B cell (primary cell): ENCODE results near the gene SLC29A3. TPM values are rescaled to one million over a fixed set of nuclear protein-coding genes. Genes with fewer than 3 reads are reported as not detected.

Source experiments
- ATAC-seq: fragments of 200-7000 bp; cut with Tn5 transposase; one replicate; pipeline ENCODE4 v1.10.0; 2021; ENCODE audit warnings: low read depth, mild to moderate bottlenecking, moderate number of reproducible peaks, moderate library complexity
- CTCF ChIA-PET: fragments of 350-600 bp; sonication (Branson Sonifier 250); formaldehyde crosslinking; loops from one replicate; lab custom pipeline; 2021; ENCODE audit warnings: antibody characterized with exemption, inconsistent platforms; lab: Charles Lee
- POLR2A ChIA-PET: fragments of 350-600 bp; sonication (Branson Sonifier 250); formaldehyde crosslinking; loops from one replicate; lab custom pipeline; 2021; ENCODE audit warnings: antibody characterized with exemption; lab: Charles Lee
- DNase-seq: peaks from one replicate; pipeline ENCODE4 v3.0.0; 2013
- H2AFZ ChIP-seq: 2 replicates; pipeline ENCODE4 v1.6.1; 2012; ENCODE audit warnings: mild to moderate bottlenecking, low read depth, low read length; ENCODE audit not compliant: insufficient read depth, poor library complexity, severe bottlenecking
- H3K27ac ChIP-seq, 2 donors: 1 replicate in 1 of 2; 2 replicates in 1 of 2; pipeline ENCODE4 v1.5.1; 2012 to 2013; ENCODE audit warnings: low read length in 2 of 2, mild to moderate bottlenecking in 2 of 2, moderate library complexity in 1 of 2
- H3K27me3 ChIP-seq, 4 experiments: fragments of 200-600 bp in 1 of 4; sonication (generic) in 1 of 4; replicated peaks in 1 of 4; 1 replicate in 2 of 4; 2 replicates in 2 of 4; pipeline versions ENCODE4 v1.6.1 to v1.7.0; 2013 to 2016; ENCODE audit warnings: low read length in 3 of 4, mild to moderate bottlenecking in 2 of 4, mixed read lengths in 1 of 4, moderate library complexity in 1 of 4; ENCODE audit not compliant: insufficient read depth in 4 of 4, control insufficient read depth in 3 of 4; ENCODE audit errors: control extremely low read depth in 1 of 4
- H3K36me3 ChIP-seq, 2 experiments: replicated peaks in 1 of 2; 1 replicate in 1 of 2; 2 replicates in 1 of 2; pipeline versions ENCODE4 v1.6.1 to v1.7.1; 2013; ENCODE audit warnings: low read length in 1 of 2; ENCODE audit not compliant: insufficient read depth in 2 of 2, control insufficient read depth in 1 of 2; ENCODE audit errors: control extremely low read depth in 1 of 2, extremely low read depth in 1 of 2
- H3K4me1 ChIP-seq, 2 donors: fragments of 200-600 bp in 1 of 2; sonication (generic) in 1 of 2; 1 replicate in 1 of 2; 2 replicates in 1 of 2; pipeline versions ENCODE4 v1.5.1 to v1.6.1; 2013 to 2017; ENCODE audit warnings: low read length in 2 of 2; ENCODE audit not compliant: control insufficient read depth in 2 of 2, insufficient read depth in 2 of 2
- H3K4me2 ChIP-seq: replicated peaks from 2 replicates; pipeline ENCODE3; 2012; ENCODE audit warnings: mild to moderate bottlenecking, low read depth, low read length; ENCODE audit not compliant: poor library complexity, severe bottlenecking
- H3K4me3 ChIP-seq, 5 experiments: fragments of 200-600 bp in 1 of 5; sonication (generic) in 1 of 5; 1 replicate in 3 of 5; 2 replicates in 2 of 5; pipeline versions ENCODE4 v1.5.1 to v1.7.0; 2011 to 2016; ENCODE audit warnings: low read length in 4 of 5, mild to moderate bottlenecking in 4 of 5, low read depth in 2 of 5, control low read depth in 1 of 5, moderate library complexity in 1 of 5; ENCODE audit not compliant: insufficient read depth in 1 of 5; ENCODE audit errors: control extremely low read depth in 1 of 5, extremely low read depth in 1 of 5
- H3K79me2 ChIP-seq: fragments of 200-600 bp; sonication (generic); one replicate; pipeline ENCODE4 v1.6.0; 2016; ENCODE audit warnings: low read length; ENCODE audit not compliant: control insufficient read depth, insufficient read depth
- H3K9ac ChIP-seq: fragments of 200-600 bp; sonication (generic); 2 replicates; pipeline ENCODE4 v1.6.1; 2017; ENCODE audit warnings: mild to moderate bottlenecking, low read length, moderate library complexity
- H3K9me3 ChIP-seq, 3 donors: one replicate each; pipeline versions ENCODE4 v1.6.1 to v1.7.1; 2013; ENCODE audit warnings: low read length in 2 of 3; ENCODE audit not compliant: control insufficient read depth in 2 of 3, insufficient read depth in 1 of 3; ENCODE audit errors: control extremely low read depth in 1 of 3
- H4K20me1 ChIP-seq: 2 replicates; pipeline ENCODE4 v1.6.0; 2012; ENCODE audit warnings: mild to moderate bottlenecking, low read length; ENCODE audit not compliant: insufficient read depth, control insufficient read depth, poor library complexity, severe bottlenecking
- H3K27ac Mint-ChIP-seq: one replicate; pipeline ENCODE4 v1.8.0; 2021; ENCODE audit warnings: mixed read lengths
- H3K27me3 Mint-ChIP-seq: one replicate; pipeline ENCODE4 v1.8.0; 2021; ENCODE audit warnings: mixed read lengths
- H3K4me1 Mint-ChIP-seq: one replicate; pipeline ENCODE4 v1.8.0; 2021; ENCODE audit warnings: mixed read lengths
- H3K4me3 Mint-ChIP-seq: one replicate; pipeline ENCODE4 v1.8.0; 2021; ENCODE audit warnings: mixed read lengths
- H3K9me3 Mint-ChIP-seq: one replicate; pipeline ENCODE4 v1.8.0; 2022; ENCODE audit warnings: mixed read lengths; ENCODE audit not compliant: insufficient read depth
- EZH2 ChIP-seq: IDR thresholded peaks from 2 replicates; pipeline ENCODE4 v1.6.1; 2012; ENCODE audit warnings: borderline replicate concordance, low read depth, mild to moderate bottlenecking, moderate library complexity, low read length; ENCODE audit not compliant: insufficient read depth, poor library complexity, severe bottlenecking
- WGBS: methylation state at CpG from one replicate; pipeline ENCODE4 v1.1.5; 2013; ENCODE audit warnings: missing lambda C conversion rate; ENCODE audit not compliant: insufficient coverage; 5-methylcytosine and 5-hydroxymethylcytosine counted together
- intact Hi-C: fragments of 100-400 bp; cut with micrococcal nuclease; formaldehyde crosslinking; loops from one replicate; pipeline ENCODE4 v1.10.0; 2022
- polyA plus RNA-seq: library from polyadenylated mRNA; depleted of rRNA; stranded (reverse); fragments of >200 nt; gene quantifications from 2 replicates; pipeline ENCODE4 v1.2.3, GENCODE V29; 2012
- total RNA-seq, 2 donors: library from RNA; stranded (reverse); fragments of 120-200 nt in 1 of 2; gene quantifications; 1 replicate in 1 of 2; 2 replicates in 1 of 2; pipeline versions ENCODE4 v1.2.3 to v1.2.4, GENCODE V29; 2013 to 2022
- TF ChIP-seq, protein P1 (sequence below): fragments of 200-600 bp; IDR thresholded peaks from one replicate; pipeline ENCODE4 v1.8.0; 2022; ENCODE audit warnings: antibody characterized with exemption, mild to moderate bottlenecking

Gene SLC29A3
- total and polyA plus RNA-seq, 2 donors (not counting 1 experiment from before 2014, with no cell fraction given) = 4.5 to 8.2 TPM

DNA sequence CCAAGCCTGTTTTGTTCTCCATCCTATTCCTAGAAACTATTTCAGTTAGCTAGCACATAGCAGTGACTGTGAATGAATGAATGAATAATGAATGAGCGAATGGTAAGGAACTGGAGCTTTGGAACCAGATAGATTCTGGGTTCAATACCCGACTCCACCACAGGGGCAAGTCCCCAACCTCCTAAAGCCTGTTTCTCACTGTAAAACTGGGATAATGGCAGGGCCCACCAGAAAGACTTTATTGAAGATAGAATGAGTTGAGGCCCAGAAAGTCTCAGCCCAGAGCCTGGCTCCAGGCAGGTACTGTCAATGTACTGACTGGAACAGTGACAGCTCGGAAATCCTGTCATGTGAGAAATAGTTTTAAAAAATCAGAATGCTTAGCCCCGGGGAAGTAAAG, 76.6 kb downstream of the SLC29A3 start:
- ATAC-seq = no peak
- no CpG with 5 or more reads among the region's 4 CpGs for WGBS
- H3K27me3 ChIP-seq = peaks cover 0 to 58% (median 21%) of the 10 kb centered on the region in 4 experiments
- Mint-ChIP-seq H3K4me1 (peaks cover 11% of the 10 kb centered on the region), H3K27ac (no peak overlapping the region), H3K9me3 (no peaks in the 10 kb centered on the region), H3K27me3 (peaks cover 60% of the 10 kb centered on the region), H3K4me3 (peak overlapping the region; percentile 77)
- ChIA-PET POLR2A (no interaction called here), CTCF (interaction anchor here (0.7 to 5.2 kb wide), 12 partner anchors 9 to 319 kb away, joined by 3 to 42 read pairs (median 6); partner anchors contain the start of gene SLC29A3)
- H3K36me3 ChIP-seq = no peaks in the 10 kb centered on the region
- no peak overlapping the region for H3K27ac ChIP-seq
- no peaks in the 10 kb centered on the region for H4K20me1 ChIP-seq
- H3K79me2 ChIP-seq = no peaks in the 10 kb centered on the region
- H3K4me2 ChIP-seq = peak overlapping the region; percentile 90
- H3K4me3 ChIP-seq = no peak overlapping the region
- TF ChIP-seq, protein P1, sequence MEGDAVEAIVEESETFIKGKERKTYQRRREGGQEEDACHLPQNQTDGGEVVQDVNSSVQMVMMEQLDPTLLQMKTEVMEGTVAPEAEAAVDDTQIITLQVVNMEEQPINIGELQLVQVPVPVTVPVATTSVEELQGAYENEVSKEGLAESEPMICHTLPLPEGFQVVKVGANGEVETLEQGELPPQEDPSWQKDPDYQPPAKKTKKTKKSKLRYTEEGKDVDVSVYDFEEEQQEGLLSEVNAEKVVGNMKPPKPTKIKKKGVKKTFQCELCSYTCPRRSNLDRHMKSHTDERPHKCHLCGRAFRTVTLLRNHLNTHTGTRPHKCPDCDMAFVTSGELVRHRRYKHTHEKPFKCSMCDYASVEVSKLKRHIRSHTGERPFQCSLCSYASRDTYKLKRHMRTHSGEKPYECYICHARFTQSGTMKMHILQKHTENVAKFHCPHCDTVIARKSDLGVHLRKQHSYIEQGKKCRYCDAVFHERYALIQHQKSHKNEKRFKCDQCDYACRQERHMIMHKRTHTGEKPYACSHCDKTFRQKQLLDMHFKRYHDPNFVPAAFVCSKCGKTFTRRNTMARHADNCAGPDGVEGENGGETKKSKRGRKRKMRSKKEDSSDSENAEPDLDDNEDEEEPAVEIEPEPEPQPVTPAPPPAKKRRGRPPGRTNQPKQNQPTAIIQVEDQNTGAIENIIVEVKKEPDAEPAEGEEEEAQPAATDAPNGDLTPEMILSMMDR = peak; percentile 5
- TF ChIP-seq EZH2 = no peak
- H2AFZ ChIP-seq = no peak overlapping the region
- peaks cover 0 to 10% (median 0%) of the 10 kb centered on the region in 3 donors for H3K9me3 ChIP-seq
- no peak overlapping the region for H3K9ac ChIP-seq
- no peak for DNase-seq
- intact Hi-C loops = loop anchor here (5.0 kb wide), 2 partner anchors 177 to 312 kb away; no protein-coding TSS in a partner anchor
- H3K4me1 ChIP-seq = peaks cover 17% of the 10 kb centered on the region in 2 donors

DNA sequence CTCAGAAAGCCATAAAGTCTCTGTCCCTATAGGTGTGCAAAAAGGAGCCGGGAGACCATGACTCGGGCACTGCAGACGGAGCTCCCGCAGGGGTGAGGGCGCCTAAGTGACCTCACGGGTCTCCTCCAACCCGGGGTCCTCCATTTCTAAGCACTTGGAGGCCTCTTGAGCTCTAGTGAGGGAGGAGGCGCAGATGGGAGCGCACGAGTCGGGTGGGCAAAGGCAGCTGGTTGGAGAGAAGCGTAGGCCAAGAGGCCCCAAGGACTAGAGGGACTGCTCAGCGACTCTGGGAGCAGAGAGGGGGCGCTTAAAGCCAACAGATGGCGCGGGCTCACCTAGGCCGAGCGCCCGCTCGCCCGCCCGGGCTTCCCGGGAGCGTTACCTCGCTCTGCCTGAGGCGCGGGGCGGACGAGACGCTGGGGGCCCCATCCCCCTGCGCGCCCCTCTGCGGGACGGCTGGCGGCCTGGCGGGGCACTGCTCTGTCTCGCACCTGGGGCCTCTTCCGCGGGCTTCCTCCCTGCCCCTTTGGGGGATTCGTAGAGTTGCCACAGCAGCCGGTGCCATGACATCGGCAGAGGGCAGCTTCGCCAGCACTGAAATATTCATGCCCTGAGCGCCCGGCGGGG, 77.1 kb downstream of the SLC29A3 start:
- H3K4me1 ChIP-seq = peaks cover 17% of the 10 kb centered on the region in 2 donors
- H3K4me3 ChIP-seq = peak overlapping the region in 4 of 5 experiments; percentile 24 to 58 (median 51)
- ChIA-PET POLR2A (interaction anchor here (0.6 kb wide), 1 partner anchor 439 kb away, joined by 8 read pairs; no protein-coding TSS in a partner anchor), CTCF (interaction anchor here (0.6 to 5.2 kb wide), 14 partner anchors 10 to 416 kb away, joined by 3 to 42 read pairs (median 6); partner anchors contain the start of gene SLC29A3)
- ATAC-seq (peak; percentile 66), DNase-seq (peak; percentile 68)
- H2AFZ ChIP-seq = peak overlapping the region; percentile 82
- H3K27me3 ChIP-seq = peaks cover 0 to 56% (median 22%) of the 10 kb centered on the region in 4 experiments
- peak overlapping the region; percentile 90 for H3K4me2 ChIP-seq
- H3K9me3 Mint-ChIP-seq = no peaks in the 10 kb centered on the region
- no peak for TF ChIP-seq EZH2
- TF ChIP-seq, protein P1 = no peak
- 15% methylated on average over 43 of the region's 46 CpGs for WGBS
- H3K79me2 ChIP-seq = no peaks in the 10 kb centered on the region
- H3K27me3 Mint-ChIP-seq = peaks cover 57% of the 10 kb centered on the region
- peaks cover 0 to 10% (median 0%) of the 10 kb centered on the region in 3 donors for H3K9me3 ChIP-seq
- H3K9ac ChIP-seq = peak overlapping the region; percentile 67
- H3K27ac Mint-ChIP-seq = no peak overlapping the region
- intact Hi-C loops = loop anchor here (5.0 kb wide), 2 partner anchors 176 to 311 kb away; no protein-coding TSS in a partner anchor
- H4K20me1 ChIP-seq = no peaks in the 10 kb centered on the region
- H3K27ac ChIP-seq = no peak overlapping the region
- peaks cover 11% of the 10 kb centered on the region for H3K4me1 Mint-ChIP-seq
- H3K36me3 ChIP-seq = no peaks in the 10 kb centered on the region
- H3K4me3 Mint-ChIP-seq = peak overlapping the region; percentile 78
